Germinal center (tissue), 1 donor: ENCODE measurements around the gene ATP13A2.
"Not testable (repeated sequence)": the region's sequence is repeated elsewhere in the genome, so short reads cannot be mapped to it uniquely, and the experiment has no call there.

Experiments used
- DNase-seq: peaks from one replicate; pipeline ENCODE4 v3.0.0; 2012; ENCODE audit warnings: mixed read lengths, low spot score

Gene ATP13A2

DNA sequence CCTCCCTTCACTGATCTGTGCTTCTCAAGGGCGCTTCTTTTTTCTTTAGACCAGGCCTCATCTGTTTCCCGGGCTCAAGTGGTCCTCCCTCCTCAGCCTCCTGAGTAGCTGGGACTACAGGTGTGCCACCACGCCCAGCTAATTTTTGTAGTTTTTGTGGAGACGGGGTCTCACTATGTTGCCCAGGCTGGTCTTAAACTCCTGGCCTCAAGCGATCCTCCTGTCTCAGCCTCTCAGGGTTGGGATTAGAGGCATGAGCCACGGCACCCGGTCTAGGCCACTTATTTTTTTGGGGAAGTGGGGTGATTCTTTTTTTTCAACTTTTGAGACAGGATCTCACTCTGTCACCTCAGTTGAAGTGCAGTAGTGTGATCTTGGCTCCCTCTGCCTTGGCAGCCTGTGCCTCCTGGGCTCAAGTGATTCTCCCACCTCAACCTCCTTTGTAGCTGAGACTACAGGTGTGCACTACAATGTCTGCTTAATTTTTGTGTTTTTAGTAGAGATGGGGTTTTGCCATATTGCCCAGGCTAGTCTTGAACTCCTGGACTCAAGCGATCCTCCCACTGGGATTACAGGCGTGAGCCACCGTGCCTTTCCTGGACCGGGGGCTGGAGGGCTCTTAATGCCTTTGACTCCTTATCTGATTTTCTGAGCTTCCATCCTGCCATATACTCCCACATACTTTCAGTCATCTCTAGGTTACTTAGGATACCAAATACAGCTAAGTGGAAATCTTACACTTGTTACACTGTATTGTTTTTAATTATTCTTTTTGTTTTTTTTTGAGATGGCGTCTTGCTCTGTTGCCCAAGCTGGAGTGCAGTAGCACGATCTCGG is 50.2 kb downstream of the ATP13A2 start:
- no peak for DNase-seq

DNA sequence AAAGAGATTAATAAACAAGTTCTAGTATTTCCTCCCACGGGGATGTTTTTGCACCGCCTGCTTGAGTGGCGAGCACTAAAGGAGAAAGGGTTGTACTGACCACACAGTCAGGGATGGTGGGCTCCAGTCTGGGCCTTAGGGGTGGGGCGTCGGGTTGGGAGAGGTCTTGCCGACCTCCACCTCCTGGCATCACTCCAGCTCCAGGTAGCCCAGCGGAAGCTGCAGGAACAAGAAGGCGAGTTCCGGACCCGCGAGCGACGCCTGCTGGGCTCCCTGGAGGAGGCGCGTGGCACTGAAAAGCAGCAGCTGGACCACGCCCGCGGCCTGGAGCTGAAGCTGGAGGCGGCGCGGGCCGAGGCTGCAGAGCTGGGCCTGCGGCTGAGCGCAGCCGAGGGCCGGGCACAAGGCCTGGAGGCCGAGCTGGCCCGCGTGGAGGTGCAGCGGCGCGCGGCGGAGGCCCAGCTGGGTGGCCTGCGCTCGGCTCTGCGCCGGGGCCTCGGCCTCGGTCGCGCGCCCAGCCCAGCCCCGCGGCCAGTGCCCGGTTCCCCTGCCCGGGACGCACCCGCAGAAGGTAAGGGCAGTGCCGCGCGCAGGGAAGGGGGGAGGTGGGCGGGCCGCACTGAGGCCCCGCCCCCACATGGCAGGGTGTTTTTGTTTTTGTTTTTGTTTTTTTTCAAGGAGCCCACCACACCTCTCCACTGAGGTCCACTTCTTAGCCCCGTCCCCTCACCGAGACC is 51.0 kb downstream of the ATP13A2 start:
- peak; percentile 65 for DNase-seq

DNA sequence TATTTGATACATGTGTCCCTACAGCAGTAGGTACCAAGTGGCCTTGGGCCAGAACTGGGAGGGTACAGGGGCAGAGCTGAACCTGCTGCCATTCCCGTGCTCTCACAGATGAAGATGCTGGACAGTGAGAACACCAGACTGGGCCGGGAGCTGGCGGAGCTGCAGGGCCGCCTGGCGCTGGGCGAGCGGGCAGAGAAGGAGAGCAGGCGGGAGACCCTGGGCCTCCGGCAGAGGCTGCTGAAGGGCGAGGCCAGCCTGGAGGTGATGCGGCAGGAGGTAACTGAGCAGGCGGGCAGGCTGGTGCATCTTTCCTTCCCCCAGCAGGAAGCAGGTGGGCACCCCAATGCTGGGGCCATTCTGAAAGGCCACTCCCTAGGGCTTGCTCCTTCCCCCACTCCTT is 53.3 kb downstream of the ATP13A2 start:
- no peak for DNase-seq

DNA sequence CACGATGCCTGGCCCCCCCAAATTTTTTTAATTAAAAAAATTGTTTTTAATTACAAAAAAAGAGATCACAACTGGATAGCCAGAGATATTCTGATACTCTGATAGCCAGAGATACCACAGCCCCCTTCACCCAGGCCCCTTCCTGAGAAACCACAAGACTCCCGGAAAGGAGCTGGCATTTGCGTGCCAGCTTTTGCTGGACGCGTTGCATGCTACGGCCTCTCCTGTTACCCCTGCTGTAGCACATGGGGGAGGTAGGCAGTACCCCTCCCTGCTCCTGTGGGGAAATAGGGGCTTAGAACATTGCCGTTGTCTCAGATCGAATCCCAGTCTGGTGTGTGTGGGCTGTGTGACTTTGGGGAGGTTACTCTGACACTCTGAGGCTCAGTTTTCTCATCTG is 54.0 kb downstream of the ATP13A2 start:
- no peak for DNase-seq

DNA sequence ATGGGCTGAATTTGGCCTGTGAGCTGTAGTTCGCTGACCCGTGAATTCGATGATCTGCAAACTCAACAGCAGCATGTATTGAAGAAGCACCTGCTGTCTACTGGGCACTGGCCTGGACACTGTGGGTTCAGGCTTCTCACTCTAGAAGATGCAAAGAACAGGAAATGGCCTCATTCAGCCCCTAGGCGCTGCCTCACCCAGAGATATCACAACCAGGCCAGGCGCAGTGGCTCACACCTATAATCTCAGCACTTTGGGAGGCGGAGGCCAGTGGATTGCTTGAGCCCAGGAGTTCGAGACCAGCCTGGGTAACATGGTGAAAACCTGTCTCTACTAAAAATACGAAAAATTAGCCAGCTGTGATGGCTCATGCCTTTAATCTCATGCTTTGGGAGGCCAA is 55.0 kb downstream of the ATP13A2 start:
- no peak for DNase-seq

DNA sequence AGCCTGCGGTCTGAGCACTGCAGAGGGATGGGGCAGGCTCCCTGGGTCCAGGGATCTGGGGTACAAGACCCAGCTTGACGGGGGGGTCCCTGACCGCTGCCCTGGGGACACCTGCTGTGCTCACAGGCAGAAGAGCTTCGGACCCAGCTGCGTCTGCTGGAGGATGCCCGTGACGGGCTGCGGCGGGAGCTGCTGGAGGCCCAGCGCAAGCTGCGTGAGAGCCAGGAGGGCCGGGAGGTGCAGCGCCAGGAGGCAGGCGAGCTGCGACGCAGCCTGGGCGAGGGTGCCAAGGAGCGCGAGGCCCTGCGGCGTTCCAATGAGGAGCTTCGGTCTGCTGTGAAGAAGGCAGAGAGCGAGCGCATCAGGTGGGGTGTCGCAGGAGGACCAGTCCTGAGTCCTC is 56.5 kb downstream of the ATP13A2 start:
- DNase-seq: no peak

DNA sequence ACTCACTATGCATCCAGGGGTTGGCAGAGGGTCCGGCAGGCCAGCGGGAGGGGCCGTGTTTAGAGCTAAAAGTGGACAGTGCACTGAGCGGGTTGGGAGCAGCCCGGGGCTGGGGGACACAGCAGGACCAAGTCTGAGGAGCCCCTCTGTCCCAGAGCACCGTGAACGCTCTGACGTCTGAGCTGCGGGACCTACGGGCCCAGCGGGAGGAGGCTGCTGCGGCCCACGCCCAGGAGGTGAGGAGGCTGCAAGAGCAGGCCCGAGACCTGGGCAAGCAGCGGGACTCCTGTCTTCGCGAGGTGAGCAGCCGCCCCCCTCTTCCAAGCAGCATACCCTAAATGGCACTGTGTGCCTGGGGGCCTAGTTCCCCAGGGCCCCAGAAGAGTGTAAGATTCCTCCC is 57.1 kb downstream of the ATP13A2 start:
- DNase-seq: no peak

DNA sequence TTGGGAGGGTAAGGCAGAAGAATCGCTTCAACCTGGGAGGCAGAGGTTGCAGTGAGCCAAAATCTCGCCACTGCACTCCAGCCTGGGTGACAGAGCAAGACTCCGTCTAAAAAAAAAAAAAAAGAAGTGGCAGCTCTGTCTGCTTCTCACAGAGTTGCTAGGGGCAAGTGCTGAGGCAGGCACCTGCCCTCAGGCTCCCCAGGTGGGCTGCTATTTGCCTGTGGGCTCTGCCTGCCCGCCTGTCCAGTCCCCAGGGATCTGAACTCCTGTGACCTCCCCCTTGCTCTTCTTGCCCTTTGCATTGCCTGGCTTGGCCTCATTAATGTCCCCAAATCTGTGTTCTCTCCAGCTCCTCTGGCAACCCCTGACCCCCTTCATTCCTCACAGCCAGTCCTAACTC is 59.4 kb downstream of the ATP13A2 start:
- not testable (repeated sequence) for DNase-seq

DNA sequence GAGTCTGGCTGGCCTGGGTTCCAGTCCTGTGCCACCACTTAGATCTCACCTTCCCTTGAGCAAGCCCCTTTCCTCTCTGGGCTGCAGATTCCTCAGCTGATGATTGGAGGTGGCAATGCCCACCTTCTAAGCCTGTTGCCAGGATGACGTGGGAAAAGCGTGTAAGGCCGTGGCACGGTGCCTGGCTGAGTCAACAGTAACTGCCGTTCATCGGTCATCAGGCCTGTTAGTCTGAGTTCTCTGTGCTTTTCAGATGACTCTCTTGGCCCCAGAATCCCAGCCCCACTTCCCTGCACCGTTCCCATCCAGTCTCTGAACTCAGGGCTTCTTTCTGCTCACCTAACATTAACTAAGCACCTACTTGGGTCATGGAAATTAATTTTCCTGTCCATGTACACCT is 62.7 kb downstream of the ATP13A2 start:
- DNase-seq: not testable (repeated sequence)

DNA sequence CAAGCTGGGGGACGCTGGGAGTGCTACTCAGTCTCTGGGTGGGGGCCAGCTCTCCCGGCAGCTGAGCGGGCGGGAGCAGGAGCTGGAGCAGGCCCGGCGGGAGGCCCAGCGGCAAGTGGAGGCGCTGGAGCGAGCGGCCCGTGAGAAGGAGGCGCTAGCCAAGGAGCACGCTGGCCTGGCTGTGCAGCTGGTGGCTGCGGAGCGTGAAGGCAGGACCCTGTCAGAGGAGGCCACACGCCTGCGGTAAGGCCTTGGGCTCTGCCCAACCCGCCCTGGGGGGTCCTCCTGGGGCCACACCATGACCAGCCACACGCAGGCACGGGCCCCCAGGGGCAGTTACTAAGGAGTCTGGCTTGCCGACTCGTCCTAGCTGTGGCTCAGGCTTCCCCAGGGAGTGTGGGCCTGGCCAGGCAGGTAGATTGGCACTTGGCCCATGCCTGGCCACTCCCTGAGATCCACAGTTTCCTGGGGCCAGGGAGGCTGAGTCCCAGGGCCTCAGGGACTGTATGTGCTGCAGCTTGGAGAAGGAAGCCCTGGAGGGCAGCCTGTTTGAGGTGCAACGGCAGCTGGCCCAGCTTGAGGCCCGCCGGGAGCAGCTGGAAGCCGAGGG is 63.3 kb downstream of the ATP13A2 start:
- DNase-seq: not testable (repeated sequence)

DNA sequence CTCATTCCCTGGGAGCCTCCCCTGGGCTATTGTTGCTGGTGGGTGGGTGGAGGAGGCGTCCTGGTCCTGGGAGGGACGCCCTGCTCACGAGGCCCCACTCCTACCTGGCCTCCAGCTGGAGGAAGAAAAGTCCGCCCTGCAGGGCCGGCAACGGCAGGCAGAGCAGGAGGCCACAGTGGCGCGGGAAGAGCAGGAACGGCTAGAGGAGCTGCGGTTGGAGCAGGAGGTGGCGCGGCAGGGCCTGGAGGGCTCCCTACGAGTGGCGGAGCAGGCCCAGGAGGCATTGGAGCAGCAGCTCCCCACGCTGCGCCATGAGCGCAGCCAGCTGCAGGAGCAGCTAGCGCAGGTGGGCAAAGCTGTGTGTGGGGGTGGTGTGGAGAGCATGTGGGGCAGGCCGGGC is 65.1 kb downstream of the ATP13A2 start:
- no peak for DNase-seq

DNA sequence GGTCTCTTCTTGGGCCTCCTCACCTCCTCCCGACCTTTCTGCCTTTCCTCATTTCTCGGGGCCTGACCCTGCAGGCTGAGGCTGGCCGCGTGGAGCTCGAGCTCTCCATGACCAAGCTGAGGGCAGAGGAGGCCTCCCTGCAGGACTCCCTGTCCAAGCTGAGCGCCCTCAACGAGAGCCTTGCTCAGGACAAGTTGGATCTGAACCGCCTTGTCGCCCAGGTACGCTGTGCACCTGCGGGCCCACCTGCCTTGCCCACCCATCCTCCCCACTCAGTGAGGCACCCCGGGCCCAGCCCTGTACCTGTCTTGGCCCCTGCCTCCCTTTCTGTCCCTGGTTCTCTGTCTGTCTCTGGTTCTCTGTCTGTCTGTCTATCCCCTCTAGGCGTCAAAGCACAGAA is 65.5 kb downstream of the ATP13A2 start:
- not testable (repeated sequence) for DNase-seq

DNA sequence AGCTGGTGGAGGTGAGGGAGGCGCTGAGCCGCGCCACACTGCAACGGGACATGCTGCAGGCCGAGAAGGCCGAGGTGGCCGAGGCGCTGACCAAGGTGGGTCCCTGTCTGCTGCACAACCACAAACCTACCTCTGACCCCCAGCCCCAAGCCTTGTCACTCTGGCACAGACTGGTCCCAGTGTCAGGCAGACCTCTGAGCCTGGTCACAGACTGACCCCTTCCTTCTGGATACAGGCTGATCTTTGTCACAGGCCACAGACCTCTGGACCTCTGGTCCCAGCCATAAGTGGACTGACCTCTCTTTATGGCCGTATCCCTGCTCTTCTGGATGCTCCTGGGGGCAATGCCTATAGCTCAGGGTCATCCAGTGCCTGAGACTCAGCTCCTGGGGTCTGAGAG is 66.2 kb downstream of the ATP13A2 start:
- not testable (repeated sequence) for DNase-seq

DNA sequence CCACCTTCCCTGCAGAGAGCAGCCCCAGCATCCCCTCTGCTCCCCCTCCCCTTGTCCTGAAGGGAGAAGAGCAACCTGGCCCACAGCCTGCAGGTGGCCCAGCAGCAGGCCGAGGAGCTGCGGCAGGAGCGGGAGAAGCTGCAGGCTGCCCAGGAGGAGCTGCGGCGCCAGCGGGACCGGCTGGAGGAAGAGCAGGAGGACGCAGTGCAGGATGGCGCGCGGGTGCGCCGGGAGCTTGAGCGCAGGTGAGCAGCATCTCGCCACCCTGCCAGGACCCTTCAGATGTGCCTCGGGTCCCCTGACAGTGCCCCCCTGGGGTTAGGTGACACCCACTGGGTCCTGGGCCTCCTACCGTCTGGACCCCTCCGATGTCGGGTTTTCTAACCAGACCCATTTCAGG is 67.7 kb downstream of the ATP13A2 start:
- DNase-seq: no peak

DNA sequence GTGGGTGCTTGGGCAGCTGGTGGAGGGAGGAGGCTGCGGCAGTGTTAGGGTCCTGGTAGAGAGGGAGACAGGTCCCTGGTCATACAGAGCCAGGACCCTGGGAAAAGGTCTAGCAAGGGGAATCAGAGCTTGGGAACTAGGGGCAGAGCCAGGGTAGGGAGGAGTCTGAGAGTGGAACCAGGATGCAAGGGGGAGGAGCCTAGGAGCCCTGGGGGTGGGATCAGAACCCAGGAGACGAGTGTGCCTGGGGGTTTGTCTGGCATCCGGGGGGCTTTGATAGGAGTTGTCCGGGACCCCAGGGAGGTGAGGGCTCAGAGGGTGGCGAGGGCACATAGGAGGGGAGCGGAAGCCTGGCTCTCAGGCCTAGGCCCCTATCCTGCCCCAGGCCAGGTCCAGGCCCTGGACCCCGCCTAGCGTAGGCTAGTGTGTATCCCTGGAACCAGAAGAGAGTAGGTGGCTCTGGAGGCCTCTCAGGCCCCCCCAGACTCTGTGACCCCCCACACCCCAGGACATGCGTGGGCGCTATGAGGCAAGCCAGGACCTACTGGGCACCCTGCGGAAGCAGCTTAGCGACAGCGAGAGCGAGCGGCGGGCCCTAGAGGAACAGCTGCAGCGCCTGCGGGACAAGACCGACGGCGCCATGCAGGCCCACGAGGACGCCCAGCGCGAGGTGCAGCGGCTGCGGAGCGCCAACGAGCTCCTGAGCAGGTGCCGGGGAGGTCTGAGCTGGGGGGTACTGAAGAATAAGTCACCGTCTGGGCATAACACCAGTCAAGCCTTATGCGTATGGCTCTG is 72.1 kb downstream of the ATP13A2 start:
- DNase-seq: not testable (repeated sequence)

DNA sequence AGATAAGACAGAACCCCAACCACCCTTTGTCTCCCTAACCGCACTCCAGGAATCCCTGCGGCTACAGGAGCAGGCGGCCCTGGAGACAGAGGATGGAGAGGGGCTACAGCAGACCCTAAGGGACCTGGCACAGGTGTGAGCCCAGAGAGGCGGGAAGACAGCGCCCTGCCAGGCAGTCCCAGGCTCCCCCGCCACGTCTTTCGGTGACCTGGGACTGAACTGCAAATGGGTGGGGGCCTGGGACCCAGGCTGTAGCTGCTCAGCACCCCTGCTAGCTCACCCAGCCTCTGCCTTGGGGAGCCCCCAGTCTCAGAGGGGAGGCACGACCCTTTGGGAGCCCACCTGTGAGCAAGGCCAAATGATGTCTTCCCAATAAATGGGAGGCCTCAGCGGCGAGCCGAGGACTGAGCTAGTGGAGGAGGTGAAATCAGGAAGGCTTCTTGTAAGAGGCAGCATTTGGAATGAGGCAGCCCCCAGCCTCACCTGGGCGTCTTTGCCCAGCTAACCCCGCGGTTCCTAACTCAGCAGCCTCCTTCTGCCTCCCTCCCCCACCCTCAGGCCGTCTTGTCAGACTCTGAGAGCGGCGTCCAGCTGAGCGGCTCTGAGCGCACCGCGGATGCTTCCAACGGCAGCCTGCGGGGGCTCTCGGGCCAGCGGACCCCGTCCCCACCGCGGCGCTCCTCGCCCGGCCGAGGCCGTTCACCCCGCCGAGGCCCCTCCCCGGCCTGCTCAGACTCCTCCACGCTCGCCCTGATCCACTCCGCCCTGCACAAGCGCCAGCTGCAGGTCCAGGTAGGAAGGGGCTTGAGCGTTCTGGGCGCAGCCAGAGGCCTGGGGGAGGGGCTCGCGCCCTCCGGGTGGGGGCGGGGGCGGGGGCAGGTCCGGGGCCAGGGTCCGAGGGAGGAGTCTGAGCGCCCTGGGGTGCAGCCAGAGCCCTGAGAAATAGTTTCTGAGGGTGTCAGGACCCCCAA is 73.1 kb downstream of the ATP13A2 start:
- no peak for DNase-seq

DNA sequence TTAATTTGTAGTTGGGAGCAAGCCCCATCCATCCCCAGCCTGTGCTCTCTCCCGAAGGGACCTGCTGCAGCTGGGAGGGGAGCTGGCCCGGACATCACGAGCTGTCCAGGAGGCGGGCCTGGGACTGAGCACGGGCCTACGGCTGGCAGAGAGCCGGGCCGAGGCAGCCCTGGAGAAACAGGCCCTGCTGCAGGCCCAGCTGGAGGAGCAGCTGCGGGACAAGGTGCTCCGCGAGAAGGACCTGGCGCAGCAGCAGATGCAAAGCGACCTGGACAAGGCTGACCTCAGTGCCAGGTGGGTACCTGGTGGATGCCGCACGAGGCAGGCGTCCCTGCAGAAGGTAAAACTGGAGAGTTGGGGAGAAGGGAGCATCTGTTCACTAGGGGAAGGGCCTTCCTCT is 75.1 kb downstream of the ATP13A2 start:
- DNase-seq: not testable (repeated sequence)
